Muscle of leg (tissue), 11 donors: Measurements from ENCODE around the gene ZNF341. TPM values are rescaled to one million over a fixed set of nuclear protein-coding genes. Genes with fewer than 3 reads are reported as not detected.

Source experiments
- DNase-seq: peaks from one replicate; pipeline ENCODE4 v3.0.0; 2013
- H3K27ac ChIP-seq: one replicate; pipeline ENCODE4 v1.5.1; 2013; ENCODE audit warnings: mild to moderate bottlenecking, low read length, control low read depth
- H3K27me3 ChIP-seq: one replicate; pipeline ENCODE4 v1.6.1; 2013; ENCODE audit warnings: low read length; ENCODE audit not compliant: control insufficient read depth, insufficient read depth
- H3K36me3 ChIP-seq: one replicate; pipeline ENCODE4 v1.6.1; 2013; ENCODE audit warnings: low read length; ENCODE audit not compliant: control insufficient read depth, insufficient read depth
- H3K4me1 ChIP-seq: one replicate; pipeline ENCODE4 v1.6.1; 2013; ENCODE audit warnings: low read length; ENCODE audit not compliant: control insufficient read depth, insufficient read depth
- H3K4me3 ChIP-seq: one replicate; pipeline ENCODE4 v1.5.1; 2013; ENCODE audit warnings: low read length, control low read depth
- H3K9me3 ChIP-seq: replicated peaks from 2 replicates; pipeline ENCODE4 v1.6.1; 2013; ENCODE audit warnings: low read depth, low read length; ENCODE audit not compliant: control insufficient read depth
- WGBS: methylation state at CpG from one replicate; pipeline ENCODE4 v1.1.5; 2013; ENCODE audit warnings: missing lambda C conversion rate; ENCODE audit not compliant: insufficient coverage; 5-methylcytosine and 5-hydroxymethylcytosine counted together
- polyA plus RNA-seq, 8 donors: library from polyadenylated mRNA; unstranded; fragments of 120-200 nt; gene quantifications; one replicate each; pipeline versions ENCODE4 v1.2.1 to v1.2.3, GENCODE V29; 2013; ENCODE audit warnings: inconsistent platforms in 1 of 8, low replicate concordance in 1 of 8; ENCODE audit not compliant: insufficient read length in 8 of 8, insufficient read depth in 1 of 8
- total RNA-seq: library from RNA; stranded (reverse); fragments of 120-200 nt; gene quantifications from one replicate; pipeline ENCODE4 v1.2.4, GENCODE V29; 2013

ZNF341 gene
- total and polyA plus RNA-seq, 9 donors = 1.3 to 3.2 (median 2.8) TPM

DNA sequence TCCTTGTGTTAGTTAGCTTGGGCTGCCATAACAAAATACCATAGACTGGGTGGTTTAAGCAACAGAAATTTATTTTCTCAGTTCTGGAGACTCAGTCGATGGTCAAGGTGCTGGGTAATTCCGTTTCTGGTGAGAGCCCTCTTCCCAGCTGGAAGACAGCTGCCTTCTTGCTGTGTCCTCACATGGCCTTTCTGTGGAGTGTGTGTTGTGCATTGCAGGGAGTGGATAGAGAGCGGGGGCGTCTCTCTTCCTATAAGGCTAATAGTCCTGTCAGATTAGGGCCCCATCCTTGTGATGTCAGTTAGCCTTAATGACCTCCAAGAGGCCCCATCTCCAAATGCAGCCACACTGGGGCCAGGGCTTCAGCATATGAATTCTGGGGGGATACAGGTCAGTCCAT lies 98.6 kb downstream of the ZNF341 start:
- no peak overlapping the region for H3K4me3 ChIP-seq

DNA sequence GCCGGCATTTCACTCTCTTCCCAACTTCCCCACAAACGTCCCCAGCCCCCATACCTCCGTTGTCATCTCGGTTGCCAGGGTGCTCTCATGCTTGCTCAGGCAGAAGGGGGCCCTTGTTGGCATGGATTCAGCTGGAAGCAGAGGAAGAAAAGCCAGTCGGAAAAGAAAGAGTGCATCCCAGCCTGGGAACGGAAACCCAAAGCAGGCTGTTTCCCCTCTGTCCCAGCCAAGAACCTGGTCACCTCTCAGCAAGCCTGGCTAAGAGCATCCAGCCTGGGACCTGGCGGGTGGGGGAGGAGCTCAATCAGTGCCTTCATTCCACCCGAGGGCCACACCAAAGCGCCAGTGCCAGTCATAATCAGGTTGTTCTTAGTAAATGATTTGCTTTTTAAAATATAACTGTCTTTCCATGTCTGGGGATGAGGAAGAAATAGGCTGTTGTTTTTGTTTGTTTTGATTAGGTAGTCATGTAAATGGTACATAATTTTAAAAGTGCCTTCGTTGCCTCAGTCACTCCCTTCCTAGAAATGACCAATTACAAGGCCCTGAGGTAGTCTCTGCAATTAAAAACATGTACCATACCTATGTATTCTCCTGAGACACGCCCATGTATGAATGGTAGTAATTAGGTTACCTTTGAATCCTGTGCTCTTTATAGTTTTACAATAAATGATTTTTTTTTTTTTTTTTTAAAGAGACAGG lies 100.5 kb downstream of the ZNF341 start:
- H3K27ac ChIP-seq = peak overlapping the region; percentile 69
- no peak overlapping the region for H3K4me3 ChIP-seq
- WGBS = 29% methylated on average over 1 of the region's 11 CpGs
- H3K27me3 ChIP-seq = no peaks in the 10 kb centered on the region
- peak; percentile 67 for DNase-seq
- no peaks in the 10 kb centered on the region for H3K9me3 ChIP-seq
- H3K36me3 ChIP-seq = peaks cover 4% of the 10 kb centered on the region
- peaks cover 55% of the 10 kb centered on the region for H3K4me1 ChIP-seq

More for the DNA sequence above, 98.6 kb downstream of the ZNF341 start:
- Histone ChIP-seq H3K27ac (no peak overlapping the region), H3K36me3 (peaks cover 4% of the 10 kb centered on the region), H3K4me1 (peaks cover 50% of the 10 kb centered on the region), H3K27me3 (no peaks in the 10 kb centered on the region), H3K9me3 (no peaks in the 10 kb centered on the region)
- peak; percentile 54 for DNase-seq
- 55% methylated on average over 3 of the region's 4 CpGs for WGBS

DNA sequence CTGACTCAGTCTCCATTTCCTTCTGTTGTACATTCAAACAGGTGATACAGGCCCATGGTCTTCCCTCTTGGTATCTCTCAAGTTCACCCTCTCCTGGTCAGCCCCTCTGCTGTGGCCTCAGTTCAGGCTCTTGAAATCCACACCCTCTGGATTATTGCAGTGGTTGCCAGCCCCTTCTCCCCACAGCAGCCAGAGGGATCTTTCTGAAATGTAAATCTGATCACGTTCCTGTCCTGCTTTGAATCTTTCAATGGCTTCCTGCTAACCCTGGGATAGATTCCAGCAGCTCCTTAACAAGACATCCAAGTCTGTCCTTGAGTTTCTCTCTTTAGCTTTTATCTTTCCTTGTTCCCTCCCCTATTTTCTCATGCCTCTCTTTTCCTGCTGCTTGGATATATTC lies 101.5 kb downstream of the ZNF341 start:
- no peak overlapping the region for H3K4me3 ChIP-seq

DNA sequence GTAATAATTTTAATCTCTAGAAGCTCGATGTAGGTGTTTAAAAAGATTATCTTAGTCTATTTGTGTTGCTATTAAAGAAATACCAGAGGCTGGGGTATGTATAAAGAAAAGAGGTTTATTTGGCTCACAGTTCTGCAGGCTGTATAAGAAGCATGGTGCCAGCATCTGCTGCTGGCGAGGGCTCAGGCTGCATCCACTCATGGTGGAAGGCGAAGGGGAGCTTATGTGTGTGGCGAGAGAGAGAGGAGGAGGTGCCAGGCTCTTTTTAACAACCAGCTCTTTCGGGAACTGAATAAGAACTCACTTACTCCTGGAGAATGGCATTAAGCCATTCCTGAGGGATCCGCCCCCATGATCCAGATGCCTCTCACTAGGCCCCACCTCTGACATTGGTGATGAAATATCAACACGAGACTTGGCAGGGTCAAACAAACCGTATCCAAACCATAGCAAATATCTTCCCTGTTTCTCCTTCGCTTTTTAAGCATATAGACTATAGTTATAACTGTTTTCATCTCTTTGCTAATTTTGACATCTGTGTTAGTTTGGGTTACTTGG lies 103.9 kb downstream of the ZNF341 start:
- H3K36me3 ChIP-seq = peaks cover 4% of the 10 kb centered on the region
- H3K9me3 ChIP-seq = no peaks in the 10 kb centered on the region
- H3K4me1 ChIP-seq = peaks cover 30% of the 10 kb centered on the region
- H3K27me3 ChIP-seq = no peaks in the 10 kb centered on the region
- H3K4me3 ChIP-seq = no peak overlapping the region
- no peak for DNase-seq
- 84% methylated on average over 5 of the region's 9 CpGs for WGBS
- no peak overlapping the region for H3K27ac ChIP-seq

More for the DNA sequence above, 101.5 kb downstream of the ZNF341 start:
- Histone ChIP-seq H3K4me1 (peaks cover 44% of the 10 kb centered on the region), H3K27ac (no peak overlapping the region), H3K9me3 (no peaks in the 10 kb centered on the region), H3K36me3 (peaks cover 4% of the 10 kb centered on the region), H3K27me3 (no peaks in the 10 kb centered on the region)
- 9% methylated on average over 1 of the region's 1 CpG for WGBS
- no peak for DNase-seq

DNA sequence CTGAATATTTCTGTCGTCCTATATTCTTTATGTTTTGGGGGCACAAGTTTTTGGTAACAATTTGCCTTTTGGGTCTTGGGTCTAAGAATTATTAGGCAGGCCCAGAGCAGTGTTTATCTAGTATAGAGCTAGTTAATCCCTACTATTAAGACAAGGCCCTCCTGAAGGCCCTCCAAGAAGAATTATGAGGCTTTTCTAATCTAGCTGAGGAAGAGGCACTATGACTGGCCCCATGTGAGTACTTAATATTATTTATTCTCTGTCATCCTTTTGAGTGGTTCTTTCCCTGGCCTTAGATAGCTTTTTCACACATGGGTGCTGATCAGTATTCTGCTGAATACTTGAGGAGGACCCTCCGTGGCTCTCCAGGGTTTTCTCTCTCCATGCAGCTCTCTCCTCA lies 104.5 kb downstream of the ZNF341 start:
- no peak for DNase-seq
- Histone ChIP-seq H3K27me3 (no peaks in the 10 kb centered on the region), H3K4me3 (no peak overlapping the region), H3K27ac (no peak overlapping the region), H3K4me1 (peaks cover 32% of the 10 kb centered on the region), H3K9me3 (no peaks in the 10 kb centered on the region), H3K36me3 (peaks cover 4% of the 10 kb centered on the region)
- WGBS = 0% methylated on average over 1 of the region's 2 CpGs

DNA sequence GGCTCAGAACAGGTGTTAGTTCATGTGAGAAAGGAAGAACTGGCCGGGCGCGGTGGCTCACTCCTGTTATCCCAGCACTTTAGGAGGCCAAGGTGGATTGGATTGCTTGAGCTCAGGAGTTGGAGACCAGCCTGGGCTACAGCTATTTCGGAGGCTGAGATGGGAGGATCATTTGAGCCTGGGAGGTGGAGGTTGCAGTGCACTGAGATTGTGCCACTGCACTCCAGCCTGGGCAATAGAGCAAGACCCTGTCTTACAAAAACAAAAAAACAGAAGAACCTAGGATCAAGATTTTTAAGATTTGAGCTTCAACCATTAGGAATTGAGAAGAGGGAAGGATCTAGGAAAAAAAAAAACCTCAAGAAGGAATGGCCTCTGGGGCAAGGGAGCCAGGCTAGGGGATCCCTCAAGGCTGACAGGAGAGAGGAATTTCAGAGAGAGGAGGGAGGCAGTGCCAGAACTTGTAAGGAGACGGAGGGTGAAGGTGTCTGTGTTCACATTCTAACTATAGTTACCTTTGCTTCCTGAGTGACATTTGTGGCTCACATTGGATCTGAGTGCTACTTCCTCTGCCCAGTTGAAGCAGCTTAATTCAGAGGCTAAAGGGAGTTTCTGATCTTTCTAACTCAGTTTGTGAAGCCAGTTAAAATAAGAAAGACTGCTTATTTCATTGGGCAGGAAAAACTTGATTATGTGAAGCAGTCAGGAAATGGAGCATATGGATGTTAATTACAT lies 105.5 kb downstream of the ZNF341 start:
- Histone ChIP-seq H3K27me3 (no peaks in the 10 kb centered on the region), H3K36me3 (peaks cover 4% of the 10 kb centered on the region), H3K4me1 (peaks cover 25% of the 10 kb centered on the region), H3K4me3 (no peak overlapping the region), H3K27ac (no peak overlapping the region), H3K9me3 (no peaks in the 10 kb centered on the region)
- no peak for DNase-seq
- 91% methylated on average over 4 of the region's 5 CpGs for WGBS

DNA sequence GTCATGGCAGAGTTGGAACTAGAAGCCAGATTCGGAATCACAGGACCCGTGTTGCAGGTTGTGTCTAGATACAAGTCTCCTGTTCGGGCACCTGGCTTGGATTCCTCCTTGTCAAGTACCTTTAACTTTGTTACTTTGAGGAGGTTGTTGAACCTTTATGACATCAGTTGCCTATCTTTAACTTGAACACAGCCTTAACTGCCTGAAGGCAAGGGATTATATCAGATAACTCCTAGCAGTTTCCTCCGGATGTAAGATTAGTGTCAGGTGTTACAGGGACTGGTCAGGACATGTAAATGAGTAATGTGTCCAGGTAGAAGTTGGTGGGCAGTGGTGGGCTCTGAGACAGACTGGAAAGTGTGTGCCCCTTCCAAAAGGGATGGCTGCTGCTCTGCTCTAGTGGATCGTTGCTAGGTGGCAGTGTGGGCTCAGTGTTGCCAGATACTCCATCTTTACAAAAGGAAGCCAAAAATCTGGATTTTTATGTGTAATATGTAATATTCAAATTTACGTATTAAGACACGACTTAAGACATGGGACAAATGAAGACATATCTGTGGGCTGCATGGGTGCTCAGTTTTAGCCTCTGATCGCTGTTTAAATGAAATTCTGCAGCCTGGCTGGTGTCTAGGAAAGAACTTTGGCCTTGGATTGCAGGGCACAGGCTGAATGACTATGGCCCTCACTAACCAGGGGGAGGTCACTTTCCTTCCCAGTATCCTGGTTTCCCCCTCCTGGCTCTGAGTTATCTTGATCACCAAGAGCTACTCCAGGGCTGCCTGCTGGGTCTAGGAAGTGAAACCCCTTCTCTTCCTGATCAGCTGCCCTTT lies 106.5 kb downstream of the ZNF341 start:
- Histone ChIP-seq H3K27ac (no peak overlapping the region), H3K36me3 (peaks cover 4% of the 10 kb centered on the region), H3K4me3 (no peak overlapping the region), H3K9me3 (no peaks in the 10 kb centered on the region), H3K27me3 (no peaks in the 10 kb centered on the region), H3K4me1 (peaks cover 22% of the 10 kb centered on the region)
- DNase-seq = no peak
- 74% methylated on average over 3 of the region's 8 CpGs for WGBS

DNA sequence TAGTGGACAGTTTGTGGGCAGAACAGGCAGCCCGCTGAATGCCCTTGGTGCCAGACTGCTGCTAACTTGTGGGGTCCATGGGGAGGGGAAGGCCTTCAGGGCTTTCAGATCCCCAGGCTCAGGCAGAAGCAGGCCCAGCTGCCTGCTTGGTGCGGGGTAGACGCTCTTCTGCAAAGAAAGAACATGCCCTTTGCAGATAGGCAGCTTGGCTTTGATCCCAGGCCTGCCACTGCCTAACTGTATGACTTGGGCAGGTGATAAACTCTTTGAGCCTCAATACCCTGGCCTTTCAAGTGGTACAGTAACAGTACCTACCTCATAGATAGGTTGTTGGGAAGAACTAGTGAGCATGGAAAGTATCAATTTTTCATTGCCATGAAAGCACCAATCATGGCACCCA lies 107.8 kb downstream of the ZNF341 start:
- Histone ChIP-seq H3K9me3 (no peaks in the 10 kb centered on the region), H3K27me3 (no peaks in the 10 kb centered on the region), H3K4me1 (peaks cover 18% of the 10 kb centered on the region), H3K27ac (peak overlapping the region; percentile 43), H3K36me3 (peaks cover 3% of the 10 kb centered on the region), H3K4me3 (no peak overlapping the region)
- DNase-seq = no peak
- WGBS = 87% methylated on average over 3 of the region's 3 CpGs

DNA sequence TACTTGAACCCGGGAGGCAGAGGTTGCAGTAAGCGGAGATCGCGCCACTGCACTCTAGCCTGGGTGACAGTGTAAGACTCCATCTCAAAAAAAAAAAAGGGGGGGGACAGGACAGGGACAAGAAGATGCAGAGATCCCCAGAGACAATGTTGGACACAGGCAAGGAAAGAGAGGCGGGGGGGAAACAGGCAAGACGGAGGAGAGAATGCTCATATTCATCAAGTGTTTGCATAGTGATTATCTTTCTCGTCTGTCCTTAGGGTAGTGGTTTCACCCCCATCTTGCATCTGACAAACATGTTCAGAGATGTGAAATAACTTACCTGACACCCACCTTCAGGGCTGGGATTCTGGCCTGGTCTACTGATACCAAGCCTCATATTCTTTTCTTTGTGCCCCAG lies 108.4 kb downstream of the ZNF341 start:
- Histone ChIP-seq H3K4me1 (peaks cover 18% of the 10 kb centered on the region), H3K27me3 (no peaks in the 10 kb centered on the region), H3K4me3 (no peak overlapping the region), H3K27ac (no peak overlapping the region), H3K36me3 (no peaks in the 10 kb centered on the region), H3K9me3 (no peaks in the 10 kb centered on the region)
- DNase-seq = no peak
- WGBS = 98% methylated on average over 5 of the region's 7 CpGs
